ENCODE measurements around the gene UBE2N.

The UBE2N gene

DNA sequence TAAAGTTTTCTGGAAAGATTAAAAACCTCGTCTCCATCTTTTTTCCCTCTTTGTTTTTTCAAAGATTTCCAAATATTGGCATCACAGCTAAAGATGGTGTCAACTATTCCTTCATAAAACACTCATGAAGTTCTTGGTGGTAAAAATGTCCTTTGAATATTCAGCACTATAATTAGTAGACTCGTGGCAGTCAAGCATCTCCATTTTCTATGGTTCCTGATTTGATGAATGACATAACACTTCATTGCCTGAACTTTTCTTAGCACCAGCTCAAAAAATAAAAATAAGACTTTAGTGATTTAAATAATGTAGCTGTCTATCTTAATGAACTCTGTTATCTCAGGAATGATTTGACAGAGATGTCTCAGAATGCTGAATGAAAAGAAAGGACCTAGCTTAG lies 19.7 kb downstream of the UBE2N start:
- TF ChIP-seq TAF1 (IDR thresholded peaks at IDR 0.05; ENCODE audit: borderline replicate concordance, insufficient read depth, low read length) (no peak), SIN3A (IDR thresholded peaks at IDR 0.05; ENCODE audit: borderline replicate concordance, insufficient read depth, low read length) (no peak), FOXP2 (optimal IDR thresholded peaks at IDR 0.05; ENCODE audit: borderline replicate concordance, extremely low read depth, extremely low read length, insufficient read depth) (no peak), POLR2AphosphoS5 (IDR thresholded peaks at IDR 0.05; ENCODE audit: low read depth, low read length) (no peak), REST (IDR thresholded peaks at IDR 0.05; ENCODE audit: insufficient read depth in 1 of 2, low read depth in 2 of 2, low read length in 2 of 2) (no peak)

DNA sequence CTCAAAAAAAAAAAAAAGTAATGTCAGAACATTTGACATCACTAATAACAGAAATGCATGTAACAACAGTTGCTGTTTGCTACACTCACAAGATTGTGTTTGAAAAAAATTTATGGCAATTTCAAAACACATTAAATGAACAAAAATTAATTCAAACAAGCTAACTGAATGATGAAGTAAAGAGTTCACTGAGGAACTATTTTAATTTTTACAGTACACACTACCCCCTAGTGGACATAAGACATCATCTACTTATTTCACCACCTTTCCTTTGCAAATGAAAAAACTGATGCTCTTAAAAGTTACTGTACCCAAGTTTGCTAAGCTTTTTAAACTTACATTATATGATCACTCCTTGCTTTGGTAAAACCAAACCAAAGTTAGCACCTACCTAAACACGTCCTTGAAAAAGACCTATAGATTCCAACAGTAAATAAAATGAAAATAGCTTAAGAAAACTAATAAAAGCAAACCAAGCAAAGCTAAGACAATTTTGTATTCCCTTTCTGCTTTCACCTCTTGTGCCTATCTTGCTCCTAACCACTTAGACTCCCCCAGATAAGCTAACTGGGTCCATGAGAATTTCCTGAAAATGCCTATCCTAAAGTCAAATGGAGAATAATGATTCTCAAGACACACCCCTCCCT lies 22.2 kb downstream of the UBE2N start:
- TF ChIP-seq FOXP2 (optimal IDR thresholded peaks at IDR 0.05; ENCODE audit: borderline replicate concordance, extremely low read depth, extremely low read length, insufficient read depth), result no peak
- TF ChIP-seq POLR2AphosphoS5 (IDR thresholded peaks at IDR 0.05; ENCODE audit: low read depth, low read length), result no peak
- no peak for TF ChIP-seq REST (IDR thresholded peaks at IDR 0.05; ENCODE audit: insufficient read depth in 1 of 2, low read depth in 2 of 2, low read length in 2 of 2)
- TF ChIP-seq TAF1 (IDR thresholded peaks at IDR 0.05; ENCODE audit: borderline replicate concordance, insufficient read depth, low read length), result no peak
- no peak for TF ChIP-seq SIN3A (IDR thresholded peaks at IDR 0.05; ENCODE audit: borderline replicate concordance, insufficient read depth, low read length)

GRCh38 chr12:93417967-93418480 lies 23.7 kb downstream of the UBE2N start:
- TF ChIP-seq POLR2AphosphoS5 (IDR thresholded peaks at IDR 0.05; ENCODE audit: low read depth, low read length), result no peak
- no peak for TF ChIP-seq SIN3A (IDR thresholded peaks at IDR 0.05; ENCODE audit: borderline replicate concordance, insufficient read depth, low read length)
- no peak for TF ChIP-seq FOXP2 (optimal IDR thresholded peaks at IDR 0.05; ENCODE audit: borderline replicate concordance, extremely low read depth, extremely low read length, insufficient read depth)

DNA sequence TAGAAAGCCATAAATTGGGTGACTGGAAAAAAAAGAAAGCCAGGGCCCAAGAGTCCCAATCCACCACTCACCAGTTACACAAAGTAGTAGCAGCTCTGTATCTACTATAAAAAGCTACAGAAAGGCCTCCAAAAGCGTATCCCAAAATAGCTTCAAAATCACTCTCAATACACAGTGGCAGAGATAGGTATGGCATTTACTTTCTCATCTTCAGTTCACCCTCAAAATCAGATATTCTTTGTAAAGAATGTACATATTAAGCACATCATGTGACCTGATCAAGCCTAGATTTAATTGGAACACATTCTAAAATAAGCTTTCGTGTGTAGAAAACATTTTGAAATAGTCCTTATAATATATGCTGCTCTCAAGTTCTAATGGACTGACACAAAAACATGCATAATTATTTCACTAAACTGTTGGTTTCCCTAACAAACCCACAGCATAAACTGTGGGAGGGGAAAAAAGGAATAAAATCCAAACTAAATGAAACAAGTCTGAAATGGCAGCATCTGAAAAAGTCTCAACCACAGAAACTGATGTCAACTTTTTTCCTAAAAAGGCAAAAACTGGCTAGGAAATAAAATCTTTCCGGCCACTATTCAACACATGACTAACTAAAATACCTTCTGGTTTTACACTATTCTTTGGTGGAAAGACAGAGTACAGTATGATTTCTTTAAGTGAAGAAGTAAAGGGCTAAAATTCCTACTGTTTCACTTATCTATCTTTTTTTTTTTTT lies 25.9 kb downstream of the UBE2N start:
- TF ChIP-seq REST (IDR thresholded peaks at IDR 0.05; ENCODE audit: insufficient read depth in 1 of 2, low read depth in 2 of 2, low read length in 2 of 2), result no peak
- TF ChIP-seq TAF1 (IDR thresholded peaks at IDR 0.05; ENCODE audit: borderline replicate concordance, insufficient read depth, low read length), result no peak

- TF ChIP-seq REST (IDR thresholded peaks at IDR 0.05; ENCODE audit: insufficient read depth in 1 of 2, low read depth in 2 of 2, low read length in 2 of 2) (no peak), SIN3A (IDR thresholded peaks at IDR 0.05; ENCODE audit: borderline replicate concordance, insufficient read depth, low read length) (no peak), FOXP2 (optimal IDR thresholded peaks at IDR 0.05; ENCODE audit: borderline replicate concordance, extremely low read depth, extremely low read length, insufficient read depth) (no peak), POLR2AphosphoS5 (IDR thresholded peaks at IDR 0.05; ENCODE audit: low read depth, low read length) (no peak), TAF1 (IDR thresholded peaks at IDR 0.05; ENCODE audit: borderline replicate concordance, insufficient read depth, low read length) (no peak)
Observed at GRCh38 chr12:93413064-93413463, 28.7 kb downstream of the UBE2N start.
